Neural cell (in vitro differentiated cells): Measurements from ENCODE around the gene PDIA6. TPM values are rescaled to one million over a fixed set of nuclear protein-coding genes. Genes with fewer than 3 reads are reported as not detected.

Experiments used
- H2AFZ ChIP-seq: fragments of 200-600, 300-800 bp; sonication (generic), shearing (Covaris generic); 2 replicates; pipeline ENCODE4 v1.6.0; 2014; ENCODE audit warnings: low read depth, mild to moderate bottlenecking, antibody characterized with exemption, low read length, moderate library complexity
- H3F3A ChIP-seq: fragments of 200-600 bp; shearing (Covaris generic); 2 replicates; pipeline ENCODE4 v1.6.1; 2016; ENCODE audit warnings: mild to moderate bottlenecking, moderate library complexity, mixed read lengths, antibody characterized with exemption, low read length; ENCODE audit not compliant: insufficient read depth, poor library complexity, severe bottlenecking
- H3K27ac ChIP-seq: fragments of 200-600, 300-800 bp; sonication (generic), shearing (Covaris generic); 2 replicates; pipeline ENCODE4 v1.5.1; 2014; ENCODE audit warnings: mild to moderate bottlenecking, low read length, moderate library complexity
- H3K27me3 ChIP-seq: fragments of 300-800, 200-600 bp; sonication (generic), shearing (Covaris generic); 2 replicates; pipeline ENCODE4 v1.6.0; 2014; ENCODE audit warnings: mild to moderate bottlenecking, low read depth, low read length, moderate library complexity; ENCODE audit not compliant: insufficient read depth
- H3K36me3 ChIP-seq: fragments of 300-800, 200-600 bp; sonication (generic), shearing (Covaris generic); 2 replicates; pipeline ENCODE4 v1.5.1; 2014; ENCODE audit warnings: mild to moderate bottlenecking, antibody characterized with exemption, low read length, moderate library complexity; ENCODE audit not compliant: insufficient read depth
- H3K4me2 ChIP-seq: fragments of 300-800, 200-600 bp; sonication (generic), shearing (Covaris generic); 2 replicates; pipeline ENCODE4 v1.6.0; 2014; ENCODE audit warnings: mild to moderate bottlenecking, low read length
- H3K4me3 ChIP-seq: fragments of 300-800, 200-600 bp; sonication (generic), shearing (Covaris generic); 2 replicates; pipeline ENCODE4 v1.5.1; 2014; ENCODE audit warnings: mild to moderate bottlenecking, low read length, moderate library complexity
- H3K79me2 ChIP-seq: fragments of 200-600 bp; shearing (Covaris generic); replicated peaks from 2 replicates; pipeline ENCODE4 v1.6.0; 2014; ENCODE audit warnings: mild to moderate bottlenecking, low read length, moderate library complexity; ENCODE audit not compliant: insufficient read depth
- H3K9ac ChIP-seq: fragments of 300-800, 200-600 bp; sonication (generic), shearing (Covaris generic); 2 replicates; pipeline ENCODE4 v1.6.1; 2016; ENCODE audit warnings: mild to moderate bottlenecking, low read length, mixed read lengths
- H3K9me2 ChIP-seq: fragments of 200-600 bp; shearing (Covaris generic); 2 replicates; pipeline ENCODE4 v1.6.1; 2016; ENCODE audit warnings: mild to moderate bottlenecking, low read length, mixed read lengths; ENCODE audit not compliant: insufficient read depth
- H3K9me3 ChIP-seq: fragments of 200-600, 300-800 bp; sonication (generic), shearing (Covaris generic); 2 replicates; pipeline ENCODE4 v1.6.1; 2016; ENCODE audit warnings: mild to moderate bottlenecking, mixed run types, low read length, moderate library complexity, mixed read lengths
- H4K20me1 ChIP-seq: fragments of 200-600 bp; shearing (Covaris generic); 2 replicates; pipeline ENCODE4 v1.6.1; 2016; ENCODE audit warnings: mild to moderate bottlenecking, mixed run types; ENCODE audit not compliant: insufficient read depth
- CTCF ChIP-seq: fragments of 450-650 bp; IDR thresholded peaks from 2 replicates; pipeline ENCODE4 v1.5.1; 2014; ENCODE audit warnings: antibody characterized with exemption, mild to moderate bottlenecking, moderate library complexity; ENCODE audit not compliant: poor library complexity, severe bottlenecking
- EP300 ChIP-seq: fragments of 450-650 bp; conservative IDR thresholded peaks from 2 replicates; pipeline ENCODE4 v1.6.1; 2014; ENCODE audit warnings: antibody characterized with exemption, mild to moderate bottlenecking, moderate library complexity; ENCODE audit not compliant: poor library complexity, severe bottlenecking
- EZH2 ChIP-seq: fragments of 200-600, 300-800 bp; shearing (Covaris generic), sonication (generic); IDR thresholded peaks from 2 replicates; pipeline ENCODE4 v1.6.1; 2014; ENCODE audit warnings: antibody characterized with exemption, low read length, borderline replicate concordance, mild to moderate bottlenecking; ENCODE audit not compliant: insufficient read depth, poor library complexity, severe bottlenecking
- MXI1 ChIP-seq: fragments of 450-650 bp; conservative IDR thresholded peaks from 2 replicates; pipeline ENCODE4 v1.6.1; 2014; ENCODE audit warnings: antibody characterized with exemption, mild to moderate bottlenecking; ENCODE audit not compliant: poor library complexity, severe bottlenecking
- POLR2AphosphoS5 ChIP-seq: IDR thresholded peaks from 2 replicates; pipeline ENCODE4 v1.6.1; 2012
- RAD21 ChIP-seq: fragments of 450-650 bp; conservative IDR thresholded peaks from 2 replicates; pipeline ENCODE4 v1.6.1; 2014; ENCODE audit warnings: antibody characterized with exemption, mild to moderate bottlenecking, moderate library complexity
- REST ChIP-seq: IDR thresholded peaks from 2 replicates; pipeline ENCODE4 v1.6.1; 2012; ENCODE audit warnings: borderline replicate concordance
- SMC3 ChIP-seq: fragments of 450-650 bp; conservative IDR thresholded peaks from 2 replicates; pipeline ENCODE4 v1.6.1; 2014; ENCODE audit warnings: antibody characterized with exemption, mild to moderate bottlenecking, moderate library complexity; ENCODE audit not compliant: poor library complexity
- TAF1 ChIP-seq: IDR thresholded peaks from 2 replicates; pipeline ENCODE4 v1.6.1; 2012; ENCODE audit warnings: low read depth
- polyA plus RNA-seq: library from polyadenylated mRNA; depleted of rRNA; stranded (reverse); fragments of >200 nt; gene quantifications from 2 replicates; pipeline ENCODE4 v1.2.3, GENCODE V29; 2014

PDIA6 gene
- polyA plus RNA-seq, 1 donor from 2014 or later: 124 TPM

GRCh38 chr2:10859278-10859677, 46.7 kb upstream of the PDIA6 start:
- no peaks in the 10 kb centered on the region for H3K9me3 ChIP-seq
- no peaks in the 10 kb centered on the region for H3K27me3 ChIP-seq
- H4K20me1 ChIP-seq: no peaks in the 10 kb centered on the region
- no peaks in the 10 kb centered on the region for H3K36me3 ChIP-seq
- no peak overlapping the region for H3K9ac ChIP-seq
- no peak overlapping the region for H2AFZ ChIP-seq
- H3K4me2 ChIP-seq: no peak overlapping the region
- H3F3A ChIP-seq: no peaks in the 10 kb centered on the region
- TF ChIP-seq POLR2AphosphoS5 (no peak), TAF1 (no peak), EZH2 (no peak), RAD21 (no peak), CTCF (no peak), REST (no peak), MXI1 (no peak), SMC3 (no peak), EP300 (no peak)
- no peaks in the 10 kb centered on the region for H3K79me2 ChIP-seq
- no peak overlapping the region for H3K4me3 ChIP-seq
- H3K9me2 ChIP-seq: no peaks in the 10 kb centered on the region
- no peak overlapping the region for H3K27ac ChIP-seq

GRCh38 chr2:10848541-10848940, 36.0 kb upstream of the PDIA6 start:
- no peak overlapping the region for H2AFZ ChIP-seq
- no peak overlapping the region for H3K27ac ChIP-seq
- H3K9me3 ChIP-seq: no peaks in the 10 kb centered on the region
- H3K9me2 ChIP-seq: no peaks in the 10 kb centered on the region
- H3K79me2 ChIP-seq: no peaks in the 10 kb centered on the region
- TF ChIP-seq REST (no peak), MXI1 (no peak), EP300 (no peak), SMC3 (no peak), POLR2AphosphoS5 (no peak), EZH2 (no peak), TAF1 (no peak), RAD21 (no peak), CTCF (no peak)
- H3K27me3 ChIP-seq: no peaks in the 10 kb centered on the region
- no peak overlapping the region for H3K4me2 ChIP-seq
- no peaks in the 10 kb centered on the region for H4K20me1 ChIP-seq
- H3K9ac ChIP-seq: no peak overlapping the region
- no peak overlapping the region for H3K4me3 ChIP-seq
- no peaks in the 10 kb centered on the region for H3F3A ChIP-seq
- H3K36me3 ChIP-seq: no peaks in the 10 kb centered on the region
